Tibial artery (tissue), 4 donors: ENCODE data around the gene ZNF521.

Source experiments
- DNase-seq, 2 donors: peaks; one replicate each; pipeline ENCODE4 v3.0.0-alpha.2; 2019
- H3K27ac ChIP-seq, 2 donors: fragments of 200-600 bp; sonication (generic) in 1 of 2; 1 replicate in 1 of 2; 2 replicates in 1 of 2; pipeline ENCODE4 v1.5.1; 2018 to 2019; ENCODE audit warnings: mild to moderate bottlenecking in 1 of 2
- H3K27me3 ChIP-seq, 2 donors: fragments of 200-600 bp; sonication (generic) in 1 of 2; one replicate each; pipeline versions ENCODE4 v1.5.1 to v1.6.0; 2016 to 2019
- H3K36me3 ChIP-seq, 3 donors: fragments of 200-600 bp; sonication (generic) in 2 of 3; one replicate each; pipeline ENCODE4 v1.5.1; 2016 to 2019; ENCODE audit warnings: mild to moderate bottlenecking in 2 of 3
- H3K4me1 ChIP-seq, 4 donors: fragments of 200-600 bp; sonication (generic) in 2 of 4; 1 replicate in 3 of 4; 2 replicates in 1 of 4; pipeline ENCODE4 v1.5.1; 2016 to 2019
- H3K4me3 ChIP-seq, 2 donors: fragments of 200-600 bp; sonication (generic) in 1 of 2; 1 replicate in 1 of 2; 2 replicates in 1 of 2; pipeline ENCODE4 v1.5.1; 2018 to 2019; ENCODE audit warnings: mild to moderate bottlenecking in 2 of 2
- H3K9me3 ChIP-seq, 3 donors: fragments of 200-600 bp; sonication (generic) in 1 of 3; one replicate each; pipeline ENCODE4 v1.5.1; 2016 to 2019
- CTCF ChIP-seq, 2 experiments: fragments of 200-600 bp in 1 of 2; fragments of 450-650 bp in 1 of 2; IDR thresholded peaks; one replicate each; pipeline ENCODE4 v1.5.1; 2017 to 2019; ENCODE audit warnings: antibody characterized with exemption in 2 of 2, mild to moderate bottlenecking in 1 of 2, moderate library complexity in 1 of 2
- intact Hi-C: fragments of 100-400 bp; cut with DNase I; formaldehyde crosslinking; loops from one replicate; pipeline ENCODE4 v1.15.0; 2023; ENCODE audit warnings: low total_unique reads

The ZNF521 gene

GRCh38 chr18:25243257-25243656 is 108.7 kb downstream of the ZNF521 start:
- H3K27ac ChIP-seq, result no peak overlapping the region
- intact Hi-C loops, result no loop called here
- TF ChIP-seq CTCF (IDR thresholded peaks at IDR 0.05), result no peak
- DNase-seq, result no peak
- no peaks in the 10 kb centered on the region for H3K36me3 ChIP-seq
- H3K27me3 ChIP-seq, result no peaks in the 10 kb centered on the region
- H3K4me1 ChIP-seq, result no peaks in the 10 kb centered on the region
- H3K4me3 ChIP-seq, result no peak overlapping the region
- no peaks in the 10 kb centered on the region for H3K9me3 ChIP-seq

- Histone ChIP-seq H3K9me3 (no peaks in the 10 kb centered on the region), H3K27me3 (no peaks in the 10 kb centered on the region), H3K36me3 (no peaks in the 10 kb centered on the region), H3K27ac (no peak overlapping the region), H3K4me3 (no peak overlapping the region), H3K4me1 (no peaks in the 10 kb centered on the region)
- intact Hi-C loops, result no loop called here
- TF ChIP-seq CTCF (IDR thresholded peaks at IDR 0.05), result no peak
- DNase-seq, result no peak
Measured at GRCh38 chr18:25240420-25240770, 111.6 kb downstream of the ZNF521 start.

- H3K27ac ChIP-seq, result no peak overlapping the region
- no peaks in the 10 kb centered on the region for H3K9me3 ChIP-seq
- no peaks in the 10 kb centered on the region for H3K27me3 ChIP-seq
- intact Hi-C loops, result loop anchor here (2.0 kb wide), 1 partner anchor 31 kb away; no protein-coding TSS in a partner anchor
- H3K36me3 ChIP-seq, result no peaks in the 10 kb centered on the region
- no peaks in the 10 kb centered on the region for H3K4me1 ChIP-seq
- no peak overlapping the region for H3K4me3 ChIP-seq
- no peak for TF ChIP-seq CTCF (IDR thresholded peaks at IDR 0.05)
- DNase-seq, result no peak
Measured at GRCh38 chr18:25239581-25240419, 112.2 kb downstream of the ZNF521 start.

- no peak for DNase-seq
- Histone ChIP-seq H3K4me1 (no peaks in the 10 kb centered on the region), H3K27me3 (no peaks in the 10 kb centered on the region), H3K36me3 (no peaks in the 10 kb centered on the region), H3K9me3 (no peaks in the 10 kb centered on the region), H3K27ac (no peak overlapping the region), H3K4me3 (no peak overlapping the region)
- intact Hi-C loops, result loop anchor here (2.0 kb wide), 1 partner anchor 30 kb away; no protein-coding TSS in a partner anchor
- no peak for TF ChIP-seq CTCF (IDR thresholded peaks at IDR 0.05)
Measured at GRCh38 chr18:25239151-25239550, 112.8 kb downstream of the ZNF521 start.

GRCh38 chr18:25237571-25238267 is 114.2 kb downstream of the ZNF521 start:
- Histone ChIP-seq H3K4me1 (peaks cover 0 to 8% (median 3%) of the 10 kb centered on the region in 4 donors), H3K36me3 (no peaks in the 10 kb centered on the region), H3K27ac (no peak overlapping the region), H3K4me3 (no peak overlapping the region), H3K27me3 (no peaks in the 10 kb centered on the region), H3K9me3 (no peaks in the 10 kb centered on the region)
- intact Hi-C loops, result loop anchor here (2.0 kb wide), 1 partner anchor 29 kb away; no protein-coding TSS in a partner anchor
- no peak for DNase-seq
- TF ChIP-seq CTCF (IDR thresholded peaks at IDR 0.05), result no peak
